ENCODE data around the gene PRODH.
"Not testable (repeated sequence)": the region's sequence is repeated elsewhere in the genome, so short reads cannot be mapped to it uniquely, and the experiment has no call there.

The PRODH gene

DNA sequence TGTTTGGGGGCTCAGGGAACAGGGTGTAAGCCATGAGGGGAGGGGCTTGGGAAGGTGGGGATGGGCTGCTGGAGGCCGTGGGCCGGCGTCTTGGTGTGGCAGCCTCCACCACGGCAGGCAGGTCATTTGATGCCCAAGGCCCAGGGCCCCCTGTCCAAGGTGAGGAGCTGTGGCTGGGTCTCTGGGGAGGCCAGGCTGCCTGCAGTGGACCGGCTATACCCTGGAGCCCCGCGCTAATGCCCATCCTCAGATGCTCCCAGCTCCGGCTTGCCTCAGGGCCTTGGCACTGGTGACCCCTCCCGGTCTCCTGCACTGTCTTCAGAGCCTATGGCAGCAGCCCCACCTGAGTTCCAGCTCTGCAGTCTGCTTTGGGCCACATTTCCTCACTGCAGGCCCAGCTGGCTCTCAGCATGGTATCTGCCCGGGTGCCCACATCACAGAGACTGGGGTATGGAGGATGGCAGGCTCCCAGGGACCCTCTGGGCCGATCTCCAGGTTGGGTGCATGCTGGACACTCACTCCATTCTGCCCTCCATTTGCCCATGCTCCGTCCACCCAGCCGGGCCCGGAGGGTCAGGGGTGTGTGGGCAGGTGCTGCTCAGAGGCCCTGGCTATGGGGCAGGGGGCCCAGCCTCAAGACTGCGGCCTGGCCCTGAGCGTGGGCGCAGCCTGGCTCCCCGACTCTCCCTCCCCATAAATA is 21.7 kb upstream of the PRODH start:
- H3K9me3 ChIP-seq; H3K36me3 ChIP-seq; H3K4me1 ChIP-seq; H3K27ac ChIP-seq; H3K4me3 ChIP-seq; intact Hi-C loops (cut with DNase I; ENCODE audit: low total_unique reads): not testable (repeated sequence)
- DNase-seq: peak in 1 of 2 donors; percentile 53
- peaks cover 0 to 33% of the 10 kb centered on the region in 2 donors for H3K27me3 ChIP-seq

DNA sequence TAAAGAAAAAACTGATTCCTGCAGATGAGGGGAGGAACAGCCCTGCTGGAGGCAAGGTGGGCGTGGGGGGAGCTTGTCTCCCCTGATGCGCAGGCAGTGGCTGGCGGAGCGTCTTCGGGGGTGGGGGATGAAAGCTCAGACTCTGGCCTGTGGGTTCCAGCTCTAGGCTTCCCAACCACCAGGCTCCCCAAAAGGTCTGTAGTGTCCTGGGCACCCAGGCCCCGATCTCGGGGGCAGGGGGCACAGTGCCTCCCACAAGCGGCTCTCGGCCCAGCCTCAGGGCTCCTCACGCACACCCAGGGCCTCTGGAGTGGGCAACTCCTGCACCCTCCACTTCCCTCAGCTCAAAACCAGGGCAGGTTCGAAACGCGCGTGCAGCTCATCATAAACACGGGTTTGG is 20.9 kb upstream of the PRODH start:
- H3K9me3 ChIP-seq; H3K36me3 ChIP-seq; intact Hi-C loops (cut with DNase I; ENCODE audit: low total_unique reads); H3K4me1 ChIP-seq; H3K27ac ChIP-seq; H3K4me3 ChIP-seq: not testable (repeated sequence)
- DNase-seq: peak in 1 of 2 donors; percentile 53
- peaks cover 0 to 37% of the 10 kb centered on the region in 2 donors for H3K27me3 ChIP-seq

DNA sequence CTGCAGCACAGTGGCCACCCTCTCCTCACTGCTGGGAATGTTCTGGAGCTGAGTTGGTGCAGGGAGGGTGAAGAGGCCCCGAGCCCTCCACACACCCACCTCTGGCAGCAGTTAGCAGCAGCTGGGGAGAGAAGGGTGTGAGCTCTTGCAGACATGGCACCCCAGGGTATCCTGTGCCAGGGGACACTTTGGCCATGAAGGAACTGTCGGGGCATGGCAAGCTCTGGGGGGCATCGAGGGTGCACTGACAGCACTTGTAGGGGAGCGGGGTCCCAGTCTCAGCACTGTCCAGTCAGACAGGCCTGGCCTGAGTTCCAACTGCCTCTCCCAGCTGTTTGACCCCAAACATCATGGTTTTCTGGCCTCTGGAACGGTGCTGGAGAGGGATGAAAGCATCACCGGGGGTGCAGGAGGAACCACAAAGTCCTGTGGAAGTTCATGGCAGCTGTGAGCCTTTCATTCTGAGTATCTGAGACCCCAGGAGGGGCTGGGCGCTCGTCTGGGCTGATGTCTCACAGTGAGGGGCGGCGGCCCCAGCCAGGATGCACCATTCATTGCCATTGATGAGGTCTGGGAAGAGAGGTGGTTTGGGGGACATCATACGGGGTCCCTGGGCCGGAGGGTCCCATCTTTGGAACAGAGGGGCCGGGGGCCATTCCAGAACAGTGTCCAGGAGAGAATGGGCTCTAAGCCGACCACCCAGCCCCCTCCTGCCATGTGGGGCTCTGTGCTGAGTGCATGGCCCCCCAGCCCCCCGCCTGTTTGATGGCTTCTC is 20.2 kb upstream of the PRODH start:
- intact Hi-C loops (cut with DNase I; ENCODE audit: low total_unique reads); H3K4me3 ChIP-seq: not testable (repeated sequence)

DNA sequence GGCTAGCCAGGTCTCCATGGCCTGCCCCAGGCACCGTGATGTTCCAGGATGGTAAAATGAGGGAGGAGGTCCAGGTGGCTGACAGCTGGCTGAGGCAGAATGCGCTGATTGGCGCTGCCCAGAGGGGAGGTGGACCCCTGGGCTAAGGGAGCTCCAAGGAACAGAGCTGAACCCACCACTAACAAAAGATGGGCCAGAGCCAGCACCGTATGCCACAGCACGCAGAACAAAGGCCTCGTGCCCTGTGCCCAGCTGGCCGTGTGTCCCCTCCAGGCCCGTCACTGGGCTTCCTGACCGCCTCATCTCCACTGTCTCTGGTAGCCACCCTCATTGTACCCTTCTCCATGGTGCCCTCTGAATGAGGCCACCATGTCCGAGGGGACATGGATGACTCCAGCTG is 19.6 kb upstream of the PRODH start:
- no peaks in the 10 kb centered on the region for H3K4me1 ChIP-seq
- DNase-seq: peak in 1 of 2 donors; percentile 56
- no peak overlapping the region for H3K4me3 ChIP-seq
- H3K36me3 ChIP-seq: no peaks in the 10 kb centered on the region
- no peak overlapping the region for H3K27ac ChIP-seq
- no peaks in the 10 kb centered on the region for H3K9me3 ChIP-seq
- H3K27me3 ChIP-seq: peaks cover 0 to 45% of the 10 kb centered on the region in 2 donors
- intact Hi-C loops (cut with DNase I; ENCODE audit: low total_unique reads): no loop called here
- TF ChIP-seq, protein P1, sequence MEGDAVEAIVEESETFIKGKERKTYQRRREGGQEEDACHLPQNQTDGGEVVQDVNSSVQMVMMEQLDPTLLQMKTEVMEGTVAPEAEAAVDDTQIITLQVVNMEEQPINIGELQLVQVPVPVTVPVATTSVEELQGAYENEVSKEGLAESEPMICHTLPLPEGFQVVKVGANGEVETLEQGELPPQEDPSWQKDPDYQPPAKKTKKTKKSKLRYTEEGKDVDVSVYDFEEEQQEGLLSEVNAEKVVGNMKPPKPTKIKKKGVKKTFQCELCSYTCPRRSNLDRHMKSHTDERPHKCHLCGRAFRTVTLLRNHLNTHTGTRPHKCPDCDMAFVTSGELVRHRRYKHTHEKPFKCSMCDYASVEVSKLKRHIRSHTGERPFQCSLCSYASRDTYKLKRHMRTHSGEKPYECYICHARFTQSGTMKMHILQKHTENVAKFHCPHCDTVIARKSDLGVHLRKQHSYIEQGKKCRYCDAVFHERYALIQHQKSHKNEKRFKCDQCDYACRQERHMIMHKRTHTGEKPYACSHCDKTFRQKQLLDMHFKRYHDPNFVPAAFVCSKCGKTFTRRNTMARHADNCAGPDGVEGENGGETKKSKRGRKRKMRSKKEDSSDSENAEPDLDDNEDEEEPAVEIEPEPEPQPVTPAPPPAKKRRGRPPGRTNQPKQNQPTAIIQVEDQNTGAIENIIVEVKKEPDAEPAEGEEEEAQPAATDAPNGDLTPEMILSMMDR (IDR thresholded peaks at IDR 0.05): no peak

More for the DNA sequence above, 20.2 kb upstream of the PRODH start:
- H3K27me3 ChIP-seq: peaks cover 0 to 40% of the 10 kb centered on the region in 2 donors
- H3K9me3 ChIP-seq, H3K36me3 ChIP-seq, H3K4me1 ChIP-seq, H3K27ac ChIP-seq: not testable (repeated sequence)
- DNase-seq: peak in 1 of 2 donors; percentile 40

DNA sequence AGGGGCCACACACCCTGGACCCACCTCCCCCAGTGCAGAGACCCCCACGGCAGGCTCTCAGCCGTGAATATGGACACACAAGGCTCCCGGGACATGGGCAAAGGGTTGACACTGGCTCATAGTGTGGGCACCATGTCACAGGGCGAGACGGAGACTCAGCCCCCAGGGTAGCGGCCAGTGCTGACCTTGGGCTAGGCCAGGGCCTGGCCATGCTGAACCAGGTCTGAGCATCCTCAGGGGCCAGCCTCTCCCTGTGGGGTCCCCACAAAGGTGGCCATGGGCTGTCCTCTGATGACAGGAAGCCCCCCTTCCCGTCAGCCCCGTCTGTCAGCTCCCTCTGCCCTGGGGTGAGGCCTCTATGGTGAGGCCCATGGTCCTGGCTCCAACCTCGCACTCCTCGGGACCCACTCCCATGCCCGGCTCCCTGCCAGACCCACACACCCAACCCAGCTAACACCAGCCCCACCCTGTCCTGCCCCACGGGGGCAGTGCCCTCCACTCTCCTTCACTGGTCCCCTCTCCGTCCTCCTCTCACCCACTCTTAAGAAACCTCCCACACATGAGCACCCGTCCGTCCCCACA is 19.0 kb upstream of the PRODH start:
- intact Hi-C loops (cut with DNase I; ENCODE audit: low total_unique reads): no loop called here
- no peaks in the 10 kb centered on the region for H3K4me1 ChIP-seq
- peaks cover 0 to 49% of the 10 kb centered on the region in 2 donors for H3K27me3 ChIP-seq
- H3K9me3 ChIP-seq: no peaks in the 10 kb centered on the region
- DNase-seq: peak in 1 of 2 donors; percentile 63
- TF ChIP-seq, protein P1 (IDR thresholded peaks at IDR 0.05): no peak
- no peak overlapping the region for H3K27ac ChIP-seq
- no peaks in the 10 kb centered on the region for H3K36me3 ChIP-seq
- no peak overlapping the region for H3K4me3 ChIP-seq

DNA sequence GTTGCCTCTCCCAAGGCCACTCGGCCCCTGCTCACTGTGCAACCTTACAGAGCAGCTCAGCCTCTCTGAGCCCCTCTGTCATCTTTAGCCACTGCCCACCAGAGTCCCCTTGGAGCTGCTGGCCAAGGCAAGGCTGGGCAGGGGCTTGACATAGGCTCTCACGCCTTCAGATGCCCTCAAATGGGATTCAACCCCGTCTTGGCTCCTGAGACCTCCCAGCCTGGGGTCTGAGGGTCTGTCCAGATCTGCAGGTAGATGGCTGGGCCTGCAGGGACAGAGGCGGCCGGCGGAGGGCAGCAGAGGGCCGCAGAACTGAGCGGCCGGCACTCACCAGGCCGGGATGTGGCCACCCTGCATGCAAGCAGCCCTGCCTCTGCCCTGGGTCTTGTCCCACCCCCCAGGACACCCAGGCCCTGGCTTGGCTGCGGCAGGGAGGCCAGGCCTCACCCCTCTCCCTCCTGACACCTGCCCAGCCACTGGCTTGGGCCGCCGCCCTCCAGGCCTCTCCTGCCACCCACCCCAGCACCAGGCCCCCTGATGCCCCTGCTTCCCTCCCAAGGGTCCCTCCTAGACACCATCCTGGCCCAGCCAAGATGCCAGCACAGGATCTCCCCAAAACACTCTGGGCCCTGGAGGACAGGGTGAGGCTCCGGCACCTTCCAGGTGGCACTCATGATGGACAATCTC is 18.4 kb upstream of the PRODH start:
- H3K4me1 ChIP-seq: not testable (repeated sequence)
- TF ChIP-seq, protein P1 (IDR thresholded peaks at IDR 0.05): peak; percentile 92

DNA sequence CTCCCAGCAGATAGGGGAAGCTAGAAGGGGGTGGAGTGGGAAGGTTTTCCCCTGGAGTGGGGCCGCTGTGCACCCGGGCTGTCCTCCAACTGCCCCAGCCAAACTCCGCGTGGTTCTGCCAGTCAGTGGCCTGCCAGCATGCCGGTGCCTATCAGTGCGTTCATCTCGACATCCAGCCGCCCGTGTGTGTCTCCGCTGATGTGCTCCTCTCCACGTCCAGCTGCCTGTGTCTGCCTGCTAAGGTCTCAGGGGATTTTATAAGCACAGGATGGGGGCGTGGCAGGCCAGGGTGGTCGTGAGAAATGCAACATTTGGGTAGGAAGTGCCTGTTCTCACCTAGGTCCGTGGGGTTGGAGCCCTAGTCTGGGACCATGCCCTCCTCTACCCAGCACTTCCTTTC is 17.0 kb upstream of the PRODH start:
- peaks cover 0 to 59% of the 10 kb centered on the region in 2 donors for H3K27me3 ChIP-seq
- H3K36me3 ChIP-seq; H3K27ac ChIP-seq; intact Hi-C loops (cut with DNase I; ENCODE audit: low total_unique reads); H3K4me3 ChIP-seq; H3K9me3 ChIP-seq; H3K4me1 ChIP-seq: not testable (repeated sequence)
- DNase-seq: peak in 1 of 2 donors; percentile 41

More for the DNA sequence above, 18.4 kb upstream of the PRODH start:
- intact Hi-C loops (cut with DNase I; ENCODE audit: low total_unique reads); H3K27ac ChIP-seq; H3K36me3 ChIP-seq; H3K9me3 ChIP-seq; H3K4me3 ChIP-seq: not testable (repeated sequence)
- peaks cover 0 to 55% of the 10 kb centered on the region in 2 donors for H3K27me3 ChIP-seq
- DNase-seq: peak; percentile 64 to 74

All from tibial artery (tissue), 4 donors.